IPS-NIHi7 (cell line): ENCODE results near the gene ROPN1L.
"Not testable (repeated sequence)": the region's sequence is repeated elsewhere in the genome, so short reads cannot be mapped to it uniquely, and the experiment has no call there.

ENCODE experiments used
- DNase-seq: peaks from one replicate; pipeline ENCODE4 v3.0.0; 2012; ENCODE audit warnings: mixed read lengths; ENCODE audit errors: extremely low spot score

ROPN1L gene

DNA sequence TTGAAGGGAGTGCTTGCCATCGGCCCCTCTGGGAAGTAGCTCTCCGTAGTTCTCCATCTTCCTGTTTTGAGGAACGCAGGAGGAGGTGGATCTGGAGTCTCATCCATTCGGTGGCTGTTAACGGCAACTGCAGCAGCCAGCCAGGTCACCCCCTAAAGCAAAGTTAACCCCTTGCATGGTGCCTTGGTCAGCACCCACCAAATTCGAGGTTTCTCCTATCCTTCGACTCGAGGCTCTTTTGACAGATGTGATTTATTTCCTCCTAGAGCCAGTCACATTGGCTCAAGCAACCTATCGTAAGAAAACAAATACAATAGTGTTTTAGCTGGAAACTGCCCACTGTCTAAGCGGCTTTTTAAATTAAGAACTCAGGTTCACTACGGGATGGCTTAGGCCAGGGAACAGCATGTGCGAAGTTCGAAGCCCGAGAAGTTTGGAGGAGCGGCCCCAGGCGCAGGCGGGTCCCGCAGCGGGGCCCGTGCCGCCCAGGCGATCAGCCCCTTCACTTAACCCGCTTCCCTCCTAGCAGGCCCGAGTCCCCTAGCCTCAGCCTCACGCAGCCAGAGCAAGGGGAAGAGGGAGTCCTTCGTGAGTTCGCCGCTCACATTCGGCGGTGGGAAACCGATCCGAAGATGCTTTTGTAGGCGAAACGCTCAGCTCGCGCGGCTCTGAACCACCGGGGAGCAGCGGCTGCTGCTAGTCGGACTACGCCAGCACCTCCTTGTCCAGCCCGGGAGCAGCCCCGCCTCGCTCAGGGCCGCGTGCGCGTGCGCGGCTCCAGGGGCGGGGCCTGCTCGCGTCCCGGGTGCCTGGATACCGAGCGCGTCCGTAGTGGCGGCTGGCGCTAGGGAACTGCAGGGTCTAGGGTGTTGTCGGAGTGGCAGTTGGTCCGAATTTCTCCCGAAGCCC, at the start of gene ROPN1L:
ROPN1L (plus strand) TSS at position 797 of the 909 bp plus-strand sequence. CDS start 289 bp downstream, outside the sequence.
- DNase-seq = peak; percentile 97

DNA sequence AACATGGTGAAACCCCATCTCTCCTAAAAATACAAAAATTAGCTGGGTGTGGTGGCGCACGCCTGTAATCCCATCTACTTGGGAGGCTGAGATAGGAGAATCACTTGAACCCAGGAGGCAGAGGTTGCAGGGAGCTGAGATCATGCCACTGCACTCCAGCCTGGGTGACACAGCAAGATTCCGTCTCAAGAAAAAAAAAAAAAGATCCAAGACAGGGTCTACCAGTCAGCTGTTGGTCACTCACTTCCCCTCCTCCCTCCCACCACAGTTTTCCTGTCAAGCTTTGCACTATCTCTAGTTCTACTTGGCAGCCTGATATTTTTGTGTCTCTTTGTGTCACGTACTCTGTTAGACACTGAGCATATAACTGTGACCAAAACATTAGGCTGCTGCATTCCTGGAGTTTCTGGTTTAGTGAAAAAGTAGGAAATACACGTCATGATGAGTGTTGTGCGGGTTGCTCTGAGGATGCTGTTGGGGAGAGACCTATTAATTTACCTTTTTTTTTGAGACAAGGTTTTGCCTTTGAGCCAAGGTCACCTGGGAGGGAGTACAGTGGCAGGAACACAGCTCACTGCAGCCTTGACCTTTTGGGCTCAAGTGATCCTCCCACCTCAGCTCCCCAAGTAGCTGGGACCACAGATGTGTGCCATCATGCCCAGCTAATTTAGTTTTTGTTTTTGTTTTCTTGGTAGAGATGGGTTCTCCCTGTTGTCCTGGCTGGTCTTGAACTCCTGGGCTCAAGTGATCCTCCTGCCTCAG, 48.9 kb upstream of the ROPN1L start:
- not testable (repeated sequence) for DNase-seq

DNA sequence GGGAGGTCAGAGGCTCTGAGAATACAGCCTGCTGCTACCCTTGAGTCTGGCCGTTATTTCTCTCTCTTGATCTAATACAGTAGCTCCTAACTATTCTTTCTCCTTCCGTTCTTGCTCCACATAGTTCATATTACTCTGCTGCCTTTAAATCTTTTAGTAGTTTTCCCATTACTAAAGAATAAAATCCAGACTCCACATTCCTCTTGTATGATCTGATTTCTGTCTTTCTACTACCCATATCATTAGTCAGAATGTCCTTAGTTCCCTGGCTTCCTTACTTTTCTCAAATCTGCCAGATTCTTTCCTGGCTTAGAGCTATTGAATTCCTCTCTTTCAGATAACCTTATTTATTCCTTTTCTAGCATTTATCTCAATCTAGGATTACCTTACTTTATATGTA, 48.2 kb upstream of the ROPN1L start:
- DNase-seq = no peak

DNA sequence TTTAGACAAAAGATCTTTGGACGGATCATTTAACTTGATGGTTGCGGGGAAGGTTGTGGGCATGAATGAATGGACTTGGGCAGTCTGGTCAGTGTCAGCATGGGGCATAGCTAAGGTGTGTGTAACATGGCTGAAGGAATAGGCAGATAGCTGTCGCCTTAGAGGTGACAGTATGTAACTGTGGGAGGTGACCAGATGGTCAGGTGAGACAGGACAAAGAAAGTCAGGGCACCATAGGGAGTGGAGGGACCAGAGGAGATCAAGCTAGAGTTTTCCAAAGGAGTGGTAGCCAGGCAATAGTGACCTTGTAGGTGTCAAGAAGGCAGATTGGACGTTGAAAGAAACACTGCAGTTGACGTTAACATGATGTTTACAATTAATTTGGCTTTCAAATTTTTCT, 45.1 kb upstream of the ROPN1L start:
- DNase-seq = no peak

DNA sequence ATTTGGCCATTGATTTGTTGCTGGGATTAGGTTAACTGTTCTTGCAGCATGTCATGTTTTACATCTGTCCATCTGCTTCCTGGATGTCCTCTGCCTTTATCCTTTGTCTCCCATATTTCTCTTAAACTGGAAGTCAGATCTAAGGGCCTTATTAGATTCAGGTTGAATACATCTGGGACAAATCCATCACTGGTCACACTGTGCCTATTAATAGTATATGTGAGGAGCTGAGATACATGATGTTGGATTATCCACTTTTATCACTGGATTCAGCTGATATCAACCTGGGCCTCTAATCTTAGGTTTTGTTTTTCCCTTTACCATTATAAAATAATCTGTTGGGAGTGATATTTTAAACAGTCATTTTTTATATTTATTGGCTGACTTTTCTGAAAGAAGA, 41.8 kb upstream of the ROPN1L start:
- no peak for DNase-seq

DNA sequence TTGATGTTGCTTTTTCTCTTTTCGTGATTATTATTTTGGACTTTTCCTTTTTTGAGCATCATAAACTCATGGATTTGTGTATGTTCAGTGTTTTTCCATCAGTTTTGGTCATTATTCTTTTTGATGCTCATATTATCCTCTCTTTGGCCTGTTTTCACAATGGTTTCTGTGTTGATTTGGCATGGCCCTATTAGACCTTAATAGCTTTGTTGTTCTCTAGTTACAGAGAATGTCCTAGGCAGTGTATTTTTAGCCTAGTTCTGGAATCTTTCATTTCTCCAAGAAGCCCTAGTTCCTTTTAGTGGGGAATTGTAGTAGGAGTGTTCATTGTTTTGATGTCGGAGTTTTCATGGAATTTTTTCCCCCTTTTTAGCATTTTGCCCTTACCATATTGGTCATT, 41.3 kb upstream of the ROPN1L start:
- no peak for DNase-seq

DNA sequence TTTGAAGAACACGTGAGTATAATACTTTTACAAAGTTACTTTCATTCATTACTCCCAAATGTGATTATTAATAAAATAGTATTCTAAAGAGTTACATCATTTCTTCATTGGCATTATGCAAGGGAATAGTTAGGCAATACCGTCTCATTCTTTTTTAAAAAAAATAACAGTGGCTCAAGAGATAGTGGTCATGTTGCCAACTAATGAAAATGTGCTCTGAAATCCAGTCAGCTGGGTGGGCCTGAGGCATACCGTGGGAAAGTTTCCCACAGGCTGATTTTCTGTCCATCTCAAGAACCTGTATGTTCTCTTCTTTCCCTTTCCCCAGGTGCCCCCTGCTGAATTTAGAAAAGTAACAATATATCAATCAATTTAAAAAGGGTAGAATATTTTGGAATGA, 40.8 kb upstream of the ROPN1L start:
- no peak for DNase-seq

DNA sequence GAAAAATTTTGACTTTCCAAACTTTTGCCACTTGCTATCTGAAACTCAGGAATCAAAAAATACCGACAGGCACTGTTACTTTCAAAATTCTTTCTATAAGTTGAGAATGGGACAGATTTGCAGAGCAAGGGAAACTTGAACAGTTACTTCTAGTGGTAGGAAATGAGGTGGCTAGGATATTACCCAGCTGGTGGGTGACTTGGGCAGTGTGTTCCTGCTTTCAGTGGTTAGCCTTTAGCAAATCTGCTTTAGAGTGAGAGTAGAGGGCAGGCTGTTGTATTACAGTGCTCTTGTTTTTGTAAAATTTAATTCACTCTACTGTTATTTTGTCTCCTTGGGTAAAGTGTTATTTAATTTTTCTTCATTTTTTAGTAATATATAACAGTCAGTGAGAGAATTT, 40.2 kb upstream of the ROPN1L start:
- DNase-seq = no peak

DNA sequence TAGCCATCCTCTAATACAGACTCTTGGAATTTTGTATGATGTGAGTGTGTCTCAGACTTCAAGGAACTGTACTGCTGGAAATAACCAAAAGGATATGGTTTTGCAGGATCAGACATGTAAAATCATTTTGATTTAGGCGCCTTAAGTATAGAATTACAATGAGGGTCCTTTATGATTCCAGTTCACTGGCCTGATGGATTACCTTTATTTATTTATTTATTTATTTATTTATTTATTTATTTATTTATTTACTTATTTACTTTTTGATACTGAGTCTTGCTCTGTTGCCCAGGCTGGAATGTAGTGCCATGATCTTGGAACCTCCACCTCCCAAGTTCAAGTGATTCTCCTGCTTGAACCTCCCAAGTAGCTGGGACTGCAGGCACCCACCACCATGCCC, 37.9 kb upstream of the ROPN1L start:
- DNase-seq = no peak

DNA sequence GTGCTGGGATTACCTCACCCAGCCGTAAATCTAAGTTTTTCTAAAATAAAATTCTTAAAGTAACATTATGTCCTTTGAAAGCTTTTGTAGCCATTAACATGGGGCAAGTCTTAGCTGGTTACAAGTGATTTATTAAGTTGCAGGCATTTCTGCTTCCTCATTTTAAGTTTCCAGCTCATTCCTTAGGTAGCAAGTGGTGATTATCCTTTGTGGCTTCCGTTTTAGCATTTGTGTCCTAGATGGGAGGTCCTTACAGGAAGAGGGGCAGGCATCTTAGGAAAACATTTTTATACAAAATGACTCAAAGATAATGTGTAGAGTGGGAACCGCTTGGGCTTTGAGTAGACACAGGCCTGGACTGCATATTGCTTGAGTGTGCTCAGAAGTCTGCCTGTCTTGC, 35.0 kb upstream of the ROPN1L start:
- no peak for DNase-seq

DNA sequence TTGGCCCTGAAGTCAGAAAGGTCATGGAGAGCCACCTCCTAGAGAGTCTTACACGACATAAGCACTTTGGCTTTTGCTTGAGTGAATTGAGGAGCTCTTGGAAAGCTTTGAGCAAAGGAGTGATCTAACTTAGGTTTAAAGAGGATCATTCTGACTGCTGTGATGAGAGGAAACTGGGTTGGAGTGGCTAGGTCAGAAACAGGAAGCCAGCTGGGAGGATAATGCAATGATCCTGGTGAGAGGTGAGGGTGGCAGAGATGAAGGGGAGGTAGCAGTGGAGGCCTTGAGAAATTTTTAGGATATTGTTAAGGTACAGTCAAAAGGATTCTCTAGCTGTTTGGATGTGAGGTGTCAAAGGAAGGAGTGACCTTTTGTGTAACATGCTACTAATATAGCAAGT, 32.2 kb upstream of the ROPN1L start:
- no peak for DNase-seq

DNA sequence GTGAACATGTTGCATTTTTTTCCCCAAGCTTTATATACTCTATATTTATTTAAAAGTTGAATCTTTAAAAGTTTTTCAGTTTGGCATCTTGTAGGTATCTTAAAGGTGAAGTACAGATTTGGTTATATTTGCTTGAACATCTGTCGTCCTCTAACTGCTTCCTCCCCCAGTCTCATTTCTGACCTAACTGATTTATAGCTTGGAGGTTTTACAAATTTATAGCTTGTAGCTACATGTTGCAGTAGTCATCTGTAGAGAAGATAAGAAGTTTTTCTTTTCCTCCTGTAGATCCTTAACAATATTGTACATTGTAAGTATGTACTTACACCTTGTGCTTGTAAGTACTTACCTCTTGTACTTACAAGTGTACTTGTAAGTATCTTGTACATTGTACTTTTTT, 31.0 kb upstream of the ROPN1L start:
- DNase-seq = no peak

DNA sequence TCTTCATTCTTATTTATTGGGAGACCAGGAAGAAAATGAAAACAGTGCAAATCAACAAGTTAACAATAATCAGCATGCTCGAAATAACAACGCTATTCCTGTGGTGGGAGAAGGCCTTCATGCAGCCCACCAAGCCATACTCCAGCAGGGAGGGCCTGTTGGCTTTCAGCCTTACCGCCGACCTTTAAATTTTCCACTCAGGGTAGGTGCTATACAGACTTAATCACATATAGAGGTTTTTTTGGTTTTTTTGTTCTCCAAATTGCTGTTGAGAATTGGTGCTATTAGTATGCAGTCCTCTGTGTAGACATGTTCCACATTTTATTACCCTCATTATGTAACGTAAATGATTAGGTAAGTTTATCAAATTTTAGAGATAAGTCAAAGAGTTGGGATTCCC, 30.3 kb upstream of the ROPN1L start:
- no peak for DNase-seq

DNA sequence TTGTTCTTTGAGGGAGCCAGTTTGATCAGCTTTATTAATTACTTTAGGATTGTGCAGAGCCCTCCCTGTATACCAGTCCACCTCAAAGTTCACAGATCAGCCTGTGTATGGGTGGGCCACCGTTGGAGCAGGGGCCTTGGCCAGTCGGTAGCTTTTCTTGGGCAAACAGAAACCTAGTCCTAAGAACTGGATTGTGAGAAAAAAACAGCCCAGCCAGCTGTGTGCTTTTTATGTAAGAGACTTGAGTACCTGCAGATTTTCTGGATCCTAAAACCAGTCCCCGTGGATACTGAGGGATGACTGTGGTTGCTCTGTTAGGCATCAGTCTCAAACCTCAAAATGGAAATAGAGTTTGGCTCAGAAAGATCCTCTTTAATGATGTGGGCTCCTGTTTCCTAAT, 24.8 kb upstream of the ROPN1L start:
- no peak for DNase-seq

DNA sequence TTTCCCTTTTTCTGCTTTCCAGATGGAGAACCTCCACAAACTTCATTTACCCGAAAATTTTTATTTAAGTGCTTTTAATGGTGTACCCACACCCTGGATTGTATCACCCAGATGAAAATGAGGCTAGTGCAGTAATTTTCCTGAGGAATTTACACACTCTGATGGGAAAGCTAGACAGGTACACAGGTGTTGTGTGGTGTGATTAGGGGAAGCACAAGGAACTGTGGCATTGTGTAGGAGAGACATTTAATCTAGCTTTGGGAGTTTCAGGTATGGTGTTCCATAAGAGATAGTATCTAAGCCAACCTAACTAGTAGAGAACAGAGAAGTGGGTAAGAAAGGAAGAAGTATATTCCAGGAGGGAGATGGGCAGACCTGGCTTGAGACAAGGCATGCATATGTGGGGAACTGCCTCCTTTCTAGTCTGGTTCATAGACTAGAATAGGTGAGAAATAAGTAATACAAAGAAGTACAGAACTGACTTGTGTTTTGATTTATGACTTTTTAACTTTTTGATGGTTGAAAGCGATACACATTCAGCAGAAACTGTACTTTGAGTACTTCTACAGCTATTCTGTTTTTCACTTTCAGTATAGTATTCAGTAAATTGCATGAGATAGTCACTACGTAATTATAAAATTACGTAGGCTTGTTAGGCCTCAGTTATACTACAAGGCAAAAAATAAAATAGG, 22.9 kb upstream of the ROPN1L start:
- no peak for DNase-seq

DNA sequence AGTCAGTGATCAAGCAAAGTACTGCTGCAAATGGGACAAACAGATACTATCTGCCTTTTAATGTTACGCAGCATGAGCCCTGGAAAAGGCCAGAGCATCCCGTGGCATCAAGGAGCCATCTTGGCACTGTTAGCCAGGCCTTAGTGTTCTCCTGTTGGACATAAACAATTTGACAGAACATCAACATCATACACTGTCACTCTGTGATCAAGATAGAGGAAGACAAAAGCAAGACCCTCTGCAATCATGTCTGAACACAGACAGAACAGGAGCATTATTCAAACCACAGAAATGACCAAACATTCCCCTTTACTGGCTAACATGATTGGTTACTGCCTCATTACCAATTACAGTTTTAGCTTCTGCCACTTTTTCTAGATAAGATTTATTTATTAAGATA, 21.2 kb upstream of the ROPN1L start:
- DNase-seq = no peak

DNA sequence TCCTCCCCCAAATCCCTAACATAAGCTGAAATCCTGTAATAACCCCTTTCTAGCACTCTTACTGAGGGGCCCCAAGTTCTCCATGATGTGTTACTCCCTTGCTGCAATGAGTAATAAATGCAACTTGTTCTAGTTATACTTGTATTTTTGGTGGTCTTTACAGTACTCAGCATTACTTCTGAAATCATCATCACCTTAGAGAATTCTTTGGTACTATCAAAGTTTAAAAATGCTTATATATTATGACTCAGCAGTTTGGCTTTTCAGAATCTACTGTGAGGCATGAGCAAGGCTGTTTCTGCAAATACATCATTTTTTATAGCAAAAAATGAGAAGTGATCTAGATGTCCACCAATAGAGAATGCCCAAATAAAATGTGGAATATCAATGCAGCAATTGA, 20.7 kb upstream of the ROPN1L start:
- DNase-seq = no peak

DNA sequence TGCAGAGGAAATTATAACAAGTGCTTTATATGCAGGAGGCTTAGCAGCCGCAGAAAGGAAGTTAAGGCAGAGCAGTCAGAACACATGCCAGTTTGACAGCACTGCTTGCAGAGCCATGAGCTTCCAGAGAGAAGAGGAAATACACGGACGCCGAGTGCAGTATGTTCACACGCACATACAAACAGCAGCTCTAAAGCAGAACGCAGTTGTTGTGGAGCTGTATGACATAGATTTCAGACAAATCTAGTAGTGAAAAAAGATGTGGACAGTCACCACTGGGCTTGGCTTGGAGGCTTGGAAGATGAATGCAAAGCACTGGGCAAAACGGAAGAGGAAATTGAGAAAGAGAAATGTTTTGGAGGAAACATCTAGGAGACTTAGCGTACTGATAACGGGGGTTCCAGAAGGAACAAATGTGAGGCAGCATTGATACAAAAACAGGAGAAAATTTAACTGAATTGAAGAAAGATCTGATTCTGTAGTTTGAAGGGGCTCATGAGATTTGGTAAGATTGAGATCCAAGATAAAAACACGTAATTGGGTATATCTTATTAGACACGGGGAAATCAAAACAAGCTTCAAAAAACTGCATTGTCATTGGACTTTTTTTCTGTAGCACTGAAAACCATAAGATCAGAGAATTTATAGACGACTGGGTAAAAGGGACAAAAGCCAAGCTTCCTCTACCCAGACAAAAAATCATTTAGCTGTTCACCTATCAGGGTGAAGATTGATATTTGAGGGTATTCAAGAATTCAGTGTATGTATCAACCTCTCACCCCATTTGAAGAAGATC, 19.6 kb upstream of the ROPN1L start:
- no peak for DNase-seq

DNA sequence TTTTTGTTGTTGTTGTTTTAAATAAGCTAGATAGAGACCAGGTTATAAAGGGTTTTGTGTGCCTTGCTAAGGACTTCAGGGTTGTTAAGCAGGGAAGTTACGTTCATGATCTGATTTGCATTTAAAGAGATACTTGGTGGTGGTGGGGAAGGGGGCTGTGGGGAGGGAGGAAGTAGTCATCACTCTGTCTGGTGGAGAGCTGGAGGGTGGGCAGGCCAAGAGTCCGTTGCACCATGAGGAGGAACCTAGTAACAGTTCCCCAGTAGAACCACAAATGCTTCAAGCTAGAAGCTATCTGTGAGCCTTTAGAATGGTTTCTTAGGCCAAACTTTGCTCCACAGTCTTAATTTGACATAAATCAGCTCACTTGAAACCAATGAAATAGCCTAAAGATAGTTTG, 18.7 kb upstream of the ROPN1L start:
- peak; percentile 35 for DNase-seq

DNA sequence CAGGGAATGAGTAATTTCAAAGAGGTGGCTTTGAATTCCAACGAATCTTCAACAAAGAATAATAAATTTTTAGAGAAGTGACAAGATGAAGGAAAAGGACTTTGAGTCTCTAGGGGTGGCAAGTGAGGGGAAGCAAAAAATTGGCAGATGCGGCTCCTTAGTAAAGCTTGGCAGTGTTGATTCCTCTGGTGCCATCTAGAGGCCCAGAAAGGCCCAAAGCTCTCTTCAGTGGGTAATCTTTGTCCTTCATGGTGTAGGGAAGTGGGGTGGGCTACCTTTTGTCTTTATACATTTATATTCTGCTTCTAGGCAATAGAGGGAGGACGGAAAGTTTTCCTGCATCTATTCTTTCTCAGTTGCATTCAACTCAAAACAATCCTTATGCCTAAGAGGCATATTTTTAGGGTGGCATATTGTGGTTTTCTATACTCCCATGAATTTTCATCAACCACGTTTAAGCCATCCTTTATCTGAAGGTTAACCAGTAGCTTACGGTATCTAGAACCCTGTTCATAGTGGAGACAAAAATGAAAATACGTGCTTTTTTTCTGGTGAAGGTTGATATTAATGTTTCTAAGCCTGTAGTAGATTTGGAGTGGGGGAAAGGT, 17.5 kb upstream of the ROPN1L start:
- DNase-seq = peak; percentile 59

DNA sequence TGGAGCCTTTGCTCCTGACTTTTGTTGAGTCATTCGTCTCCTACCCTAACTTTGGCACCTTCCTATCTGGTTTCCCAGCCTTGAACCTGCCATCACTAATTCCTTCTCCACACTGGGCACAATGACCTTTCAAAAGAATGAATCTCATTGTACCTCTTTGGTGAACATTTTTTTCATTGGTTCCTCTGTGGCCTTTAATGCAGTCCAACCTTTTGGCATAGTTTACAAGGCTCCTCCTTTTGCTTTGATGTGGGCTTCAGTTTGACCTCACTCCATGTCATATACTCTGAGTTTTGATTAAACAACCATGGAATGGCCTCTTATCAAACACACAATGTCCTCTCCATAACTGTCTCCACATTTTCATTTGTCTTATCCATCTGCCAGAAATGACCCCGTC, 14.5 kb upstream of the ROPN1L start:
- DNase-seq = no peak
